WTC11 (cell line): Measurements from ENCODE around the gene ADAMTSL5. TPM values are rescaled to one million over a fixed set of nuclear protein-coding genes. Genes with fewer than 3 reads are reported as not detected.

Experiments used
- ATAC-seq: fragments of 200-7000 bp; cut with Tn5 transposase; 2 replicates; pipeline ENCODE4 v1.10.0; 2021; ENCODE audit warnings: mild to moderate bottlenecking, moderate library complexity
- CTCF ChIA-PET: fragments of 300-600 bp; sonication (Branson Sonifier 250); formaldehyde crosslinking; loops from one replicate; lab custom pipeline; 2021; ENCODE audit warnings: antibody characterized with exemption; lab: Charles Lee
- POLR2A ChIA-PET: fragments of 350-600 bp; sonication (Branson Sonifier 250); formaldehyde crosslinking; loops from one replicate; lab custom pipeline; 2021; ENCODE audit warnings: antibody characterized with exemption; lab: Charles Lee
- DNase-seq: peaks from one replicate; pipeline ENCODE4 v3.0.0; 2021; ENCODE audit warnings: low spot score
- H3K27ac Mint-ChIP-seq: 2 replicates; pipeline ENCODE4 v1.8.0; 2021; ENCODE audit warnings: mixed read lengths
- H3K27me3 Mint-ChIP-seq: 2 replicates; pipeline ENCODE4 v1.8.0; 2021; ENCODE audit warnings: low read depth, mild to moderate bottlenecking, moderate library complexity, mixed read lengths
- H3K36me3 Mint-ChIP-seq: 2 replicates; pipeline ENCODE4 v1.8.0; 2021; ENCODE audit warnings: mixed read lengths
- H3K4me1 Mint-ChIP-seq: 2 replicates; pipeline ENCODE4 v1.8.0; 2022; ENCODE audit warnings: mixed read lengths
- H3K4me3 Mint-ChIP-seq: 2 replicates; pipeline ENCODE4 v1.8.0; 2021; ENCODE audit warnings: mild to moderate bottlenecking, moderate library complexity, mixed read lengths
- H3K9me3 Mint-ChIP-seq: 2 replicates; pipeline ENCODE4 v1.8.0; 2021; ENCODE audit warnings: mixed read lengths
- FOXK1 ChIP-seq: sonication (generic); formaldehyde crosslinking; IDR thresholded peaks from 2 replicates; pipeline ENCODE4 v1.8.0; 2022; ENCODE audit warnings: mild to moderate bottlenecking, moderate library complexity, missing genetic modification reagents
- FOXP1 ChIP-seq: sonication (generic); formaldehyde crosslinking; IDR thresholded peaks from 2 replicates; pipeline ENCODE4 v1.8.0; 2022; ENCODE audit warnings: missing genetic modification reagents, mild to moderate bottlenecking, moderate library complexity, borderline replicate concordance
- KAT7 ChIP-seq: sonication (generic); formaldehyde crosslinking; IDR thresholded peaks from 2 replicates; pipeline ENCODE4 v1.8.1; 2023; ENCODE audit warnings: missing genetic modification reagents, mild to moderate bottlenecking, borderline replicate concordance
- NR2C2 ChIP-seq: sonication (generic); formaldehyde crosslinking; IDR thresholded peaks from 2 replicates; pipeline ENCODE4 v1.8.0; 2022; ENCODE audit warnings: mild to moderate bottlenecking, missing genetic modification reagents
- SMAD4 ChIP-seq: sonication (generic); formaldehyde crosslinking; IDR thresholded peaks from 2 replicates; pipeline ENCODE4 v1.8.0; 2022; ENCODE audit warnings: mild to moderate bottlenecking, missing genetic modification reagents
- SOX15 ChIP-seq: fragments of 250-450 bp; sonication (Bioruptor Pico); IDR thresholded peaks from 2 replicates; pipeline ENCODE4 v1.9.0; 2021; ENCODE audit warnings: mild to moderate bottlenecking
- ZNF138 ChIP-seq: sonication (generic); formaldehyde crosslinking; conservative IDR thresholded peaks from 2 replicates; pipeline ENCODE4 v1.8.1; 2022; ENCODE audit warnings: mild to moderate bottlenecking, moderate library complexity, missing genetic modification reagents
- ZNF396 ChIP-seq: fragments of 250-450 bp; sonication (Bioruptor Pico); IDR thresholded peaks from 2 replicates; pipeline ENCODE4 v1.8.0; 2021; ENCODE audit warnings: mild to moderate bottlenecking, moderate library complexity, borderline replicate concordance
- total RNA-seq: library from RNA; stranded (reverse); gene quantifications from 3 replicates; pipeline ENCODE4 v1.2.3, GENCODE V29; 2021
- TF ChIP-seq, protein P1 (sequence below): fragments of 250-450 bp; sonication (Bioruptor Pico); IDR thresholded peaks from 2 replicates; pipeline ENCODE4 v1.9.0; 2021; ENCODE audit warnings: mild to moderate bottlenecking
- TF ChIP-seq, protein P2 (sequence below): sonication (generic); formaldehyde crosslinking; IDR thresholded peaks from 2 replicates; pipeline ENCODE4 v1.8.1; 2022; ENCODE audit warnings: mild to moderate bottlenecking, missing genetic modification reagents, moderate library complexity, borderline replicate concordance
- TF ChIP-seq, protein P3 (sequence below): fragments of 250-450 bp; sonication (Bioruptor Pico); IDR thresholded peaks from 2 replicates; pipeline ENCODE4 v1.9.0; 2021; ENCODE audit warnings: mild to moderate bottlenecking, borderline replicate concordance
- TF ChIP-seq, protein P4 (sequence below): sonication (generic); formaldehyde crosslinking; IDR thresholded peaks from 2 replicates; pipeline ENCODE4 v1.8.0; 2023; ENCODE audit warnings: missing genetic modification reagents, mild to moderate bottlenecking, borderline replicate concordance

ADAMTSL5 gene
- total RNA-seq, 1 experiment from 2014 or later, result 1.5 TPM

DNA sequence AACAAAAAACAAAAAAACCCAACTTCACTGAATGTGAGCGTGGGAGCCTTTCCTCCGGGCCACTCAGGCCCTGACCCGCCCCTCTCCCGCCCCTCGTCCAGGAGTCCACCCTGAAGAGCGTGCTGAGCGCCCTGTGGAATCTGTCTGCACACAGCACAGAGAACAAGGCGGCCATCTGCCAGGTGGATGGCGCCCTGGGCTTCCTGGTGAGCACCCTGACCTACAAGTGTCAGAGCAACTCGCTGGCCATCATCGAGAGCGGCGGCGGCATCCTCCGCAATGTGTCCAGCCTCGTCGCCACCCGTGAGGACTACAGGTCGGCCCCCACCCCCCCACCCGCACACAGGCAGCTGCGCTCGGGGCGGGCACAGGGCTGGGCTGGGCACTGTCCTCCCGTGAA, 51.0 kb downstream of the ADAMTSL5 start:
- ATAC-seq (no peak), DNase-seq (peak; percentile 8)
- Mint-ChIP-seq H3K4me1 (peaks cover 3% of the 10 kb centered on the region; the same call in 1 of the 2 replicates), H3K36me3 (no peaks in the 10 kb centered on the region), H3K9me3 (no peaks in the 10 kb centered on the region), H3K27ac (no peak overlapping the region), H3K27me3 (peaks cover 55% of the 10 kb centered on the region), H3K4me3 (no peak overlapping the region)
- CTCF ChIA-PET, result no interaction called here
- TF ChIP-seq, protein P1, sequence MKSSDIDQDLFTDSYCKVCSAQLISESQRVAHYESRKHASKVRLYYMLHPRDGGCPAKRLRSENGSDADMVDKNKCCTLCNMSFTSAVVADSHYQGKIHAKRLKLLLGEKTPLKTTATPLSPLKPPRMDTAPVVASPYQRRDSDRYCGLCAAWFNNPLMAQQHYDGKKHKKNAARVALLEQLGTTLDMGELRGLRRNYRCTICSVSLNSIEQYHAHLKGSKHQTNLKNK (CRISPR knock-in tag), result no peak
- TF ChIP-seq NR2C2 (CRISPR knock-in tag), result no peak
- POLR2A ChIA-PET, result no interaction called here

DNA sequence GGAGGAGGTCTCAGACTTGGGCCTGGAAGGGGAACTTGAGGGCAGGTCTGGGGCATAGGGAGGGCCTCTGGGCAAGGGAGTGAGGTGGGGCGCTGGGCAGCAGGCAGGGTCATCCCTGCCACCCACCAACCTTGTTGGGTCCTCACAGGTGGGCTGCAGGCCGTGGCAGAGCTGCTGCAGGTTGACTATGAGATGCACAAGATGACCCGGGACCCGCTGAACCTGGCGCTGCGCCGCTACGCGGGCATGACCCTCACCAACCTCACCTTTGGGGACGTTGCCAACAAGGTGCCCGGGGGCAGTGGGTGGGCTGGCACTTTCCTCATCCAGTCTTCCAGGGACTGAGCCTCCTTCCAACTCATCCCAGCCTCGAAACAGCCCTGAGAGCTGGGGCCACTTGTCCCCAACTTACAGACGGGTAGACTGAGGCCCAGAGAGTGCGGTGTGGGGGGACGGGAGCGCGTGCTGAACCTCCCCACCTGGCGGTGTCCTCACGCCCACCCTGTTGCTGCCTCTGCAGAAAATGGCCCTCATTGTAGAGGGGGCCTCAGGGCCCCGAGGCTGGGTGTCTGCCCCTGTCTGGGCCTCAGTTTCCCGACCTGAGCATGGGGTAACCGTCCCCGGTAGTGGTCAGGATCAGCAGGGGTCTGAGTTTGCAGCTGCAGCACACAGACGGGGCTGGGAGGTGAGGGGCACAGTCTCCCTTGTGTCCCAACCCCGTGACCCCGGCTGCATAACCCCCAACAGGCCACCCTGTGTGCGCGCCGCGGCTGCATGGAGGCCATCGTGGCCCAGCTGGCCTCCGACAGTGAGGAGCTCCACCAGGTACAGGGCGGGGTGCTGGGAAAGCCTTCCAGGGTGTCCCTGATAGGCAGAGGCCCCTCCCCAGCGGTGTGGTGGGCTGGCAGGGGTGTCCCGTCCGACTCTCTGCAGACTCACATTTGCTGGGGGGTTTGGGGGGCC, 52.5 kb downstream of the ADAMTSL5 start:
- TF ChIP-seq FOXK1 (CRISPR knock-in tag), result no peak
- no peak for TF ChIP-seq SOX15 (CRISPR knock-in tag)
- TF ChIP-seq, protein P2, sequence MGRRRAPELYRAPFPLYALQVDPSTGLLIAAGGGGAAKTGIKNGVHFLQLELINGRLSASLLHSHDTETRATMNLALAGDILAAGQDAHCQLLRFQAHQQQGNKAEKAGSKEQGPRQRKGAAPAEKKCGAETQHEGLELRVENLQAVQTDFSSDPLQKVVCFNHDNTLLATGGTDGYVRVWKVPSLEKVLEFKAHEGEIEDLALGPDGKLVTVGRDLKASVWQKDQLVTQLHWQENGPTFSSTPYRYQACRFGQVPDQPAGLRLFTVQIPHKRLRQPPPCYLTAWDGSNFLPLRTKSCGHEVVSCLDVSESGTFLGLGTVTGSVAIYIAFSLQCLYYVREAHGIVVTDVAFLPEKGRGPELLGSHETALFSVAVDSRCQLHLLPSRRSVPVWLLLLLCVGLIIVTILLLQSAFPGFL (CRISPR knock-in tag), result no peak
- no peak for TF ChIP-seq KAT7 (CRISPR knock-in tag)
- TF ChIP-seq ZNF396, result no peak
- no peak for TF ChIP-seq FOXP1 (CRISPR knock-in tag)
- TF ChIP-seq, protein P3, sequence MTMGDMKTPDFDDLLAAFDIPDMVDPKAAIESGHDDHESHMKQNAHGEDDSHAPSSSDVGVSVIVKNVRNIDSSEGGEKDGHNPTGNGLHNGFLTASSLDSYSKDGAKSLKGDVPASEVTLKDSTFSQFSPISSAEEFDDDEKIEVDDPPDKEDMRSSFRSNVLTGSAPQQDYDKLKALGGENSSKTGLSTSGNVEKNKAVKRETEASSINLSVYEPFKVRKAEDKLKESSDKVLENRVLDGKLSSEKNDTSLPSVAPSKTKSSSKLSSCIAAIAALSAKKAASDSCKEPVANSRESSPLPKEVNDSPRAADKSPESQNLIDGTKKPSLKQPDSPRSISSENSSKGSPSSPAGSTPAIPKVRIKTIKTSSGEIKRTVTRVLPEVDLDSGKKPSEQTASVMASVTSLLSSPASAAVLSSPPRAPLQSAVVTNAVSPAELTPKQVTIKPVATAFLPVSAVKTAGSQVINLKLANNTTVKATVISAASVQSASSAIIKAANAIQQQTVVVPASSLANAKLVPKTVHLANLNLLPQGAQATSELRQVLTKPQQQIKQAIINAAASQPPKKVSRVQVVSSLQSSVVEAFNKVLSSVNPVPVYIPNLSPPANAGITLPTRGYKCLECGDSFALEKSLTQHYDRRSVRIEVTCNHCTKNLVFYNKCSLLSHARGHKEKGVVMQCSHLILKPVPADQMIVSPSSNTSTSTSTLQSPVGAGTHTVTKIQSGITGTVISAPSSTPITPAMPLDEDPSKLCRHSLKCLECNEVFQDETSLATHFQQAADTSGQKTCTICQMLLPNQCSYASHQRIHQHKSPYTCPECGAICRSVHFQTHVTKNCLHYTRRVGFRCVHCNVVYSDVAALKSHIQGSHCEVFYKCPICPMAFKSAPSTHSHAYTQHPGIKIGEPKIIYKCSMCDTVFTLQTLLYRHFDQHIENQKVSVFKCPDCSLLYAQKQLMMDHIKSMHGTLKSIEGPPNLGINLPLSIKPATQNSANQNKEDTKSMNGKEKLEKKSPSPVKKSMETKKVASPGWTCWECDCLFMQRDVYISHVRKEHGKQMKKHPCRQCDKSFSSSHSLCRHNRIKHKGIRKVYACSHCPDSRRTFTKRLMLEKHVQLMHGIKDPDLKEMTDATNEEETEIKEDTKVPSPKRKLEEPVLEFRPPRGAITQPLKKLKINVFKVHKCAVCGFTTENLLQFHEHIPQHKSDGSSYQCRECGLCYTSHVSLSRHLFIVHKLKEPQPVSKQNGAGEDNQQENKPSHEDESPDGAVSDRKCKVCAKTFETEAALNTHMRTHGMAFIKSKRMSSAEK (CRISPR knock-in tag), result no peak
- no peak for TF ChIP-seq ZNF138 (CRISPR knock-in tag)
- TF ChIP-seq, protein P4, sequence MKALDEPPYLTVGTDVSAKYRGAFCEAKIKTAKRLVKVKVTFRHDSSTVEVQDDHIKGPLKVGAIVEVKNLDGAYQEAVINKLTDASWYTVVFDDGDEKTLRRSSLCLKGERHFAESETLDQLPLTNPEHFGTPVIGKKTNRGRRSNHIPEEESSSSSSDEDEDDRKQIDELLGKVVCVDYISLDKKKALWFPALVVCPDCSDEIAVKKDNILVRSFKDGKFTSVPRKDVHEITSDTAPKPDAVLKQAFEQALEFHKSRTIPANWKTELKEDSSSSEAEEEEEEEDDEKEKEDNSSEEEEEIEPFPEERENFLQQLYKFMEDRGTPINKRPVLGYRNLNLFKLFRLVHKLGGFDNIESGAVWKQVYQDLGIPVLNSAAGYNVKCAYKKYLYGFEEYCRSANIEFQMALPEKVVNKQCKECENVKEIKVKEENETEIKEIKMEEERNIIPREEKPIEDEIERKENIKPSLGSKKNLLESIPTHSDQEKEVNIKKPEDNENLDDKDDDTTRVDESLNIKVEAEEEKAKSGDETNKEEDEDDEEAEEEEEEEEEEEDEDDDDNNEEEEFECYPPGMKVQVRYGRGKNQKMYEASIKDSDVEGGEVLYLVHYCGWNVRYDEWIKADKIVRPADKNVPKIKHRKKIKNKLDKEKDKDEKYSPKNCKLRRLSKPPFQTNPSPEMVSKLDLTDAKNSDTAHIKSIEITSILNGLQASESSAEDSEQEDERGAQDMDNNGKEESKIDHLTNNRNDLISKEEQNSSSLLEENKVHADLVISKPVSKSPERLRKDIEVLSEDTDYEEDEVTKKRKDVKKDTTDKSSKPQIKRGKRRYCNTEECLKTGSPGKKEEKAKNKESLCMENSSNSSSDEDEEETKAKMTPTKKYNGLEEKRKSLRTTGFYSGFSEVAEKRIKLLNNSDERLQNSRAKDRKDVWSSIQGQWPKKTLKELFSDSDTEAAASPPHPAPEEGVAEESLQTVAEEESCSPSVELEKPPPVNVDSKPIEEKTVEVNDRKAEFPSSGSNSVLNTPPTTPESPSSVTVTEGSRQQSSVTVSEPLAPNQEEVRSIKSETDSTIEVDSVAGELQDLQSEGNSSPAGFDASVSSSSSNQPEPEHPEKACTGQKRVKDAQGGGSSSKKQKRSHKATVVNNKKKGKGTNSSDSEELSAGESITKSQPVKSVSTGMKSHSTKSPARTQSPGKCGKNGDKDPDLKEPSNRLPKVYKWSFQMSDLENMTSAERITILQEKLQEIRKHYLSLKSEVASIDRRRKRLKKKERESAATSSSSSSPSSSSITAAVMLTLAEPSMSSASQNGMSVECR, result no peak
- TF ChIP-seq SMAD4 (CRISPR knock-in tag), result no peak
- peaks cover 3% of the 10 kb centered on the region; the same call in 1 of the 2 replicates for H3K4me1 Mint-ChIP-seq
- ATAC-seq (no peak), DNase-seq (peak; percentile 7)
- CTCF ChIA-PET, result no interaction called here
- H3K4me3 Mint-ChIP-seq, result no peak overlapping the region
- no peaks in the 10 kb centered on the region for H3K9me3 Mint-ChIP-seq
- POLR2A ChIA-PET, result no interaction called here
- no peak overlapping the region for H3K27ac Mint-ChIP-seq
- no peaks in the 10 kb centered on the region for H3K36me3 Mint-ChIP-seq
- peaks cover 45% of the 10 kb centered on the region for H3K27me3 Mint-ChIP-seq
